Tibial artery (tissue), 4 donors: ENCODE measurements around the gene MYL9.

Experiments
- DNase-seq, 2 donors: peaks; one replicate each; pipeline ENCODE4 v3.0.0-alpha.2; 2019
- H3K27ac ChIP-seq, 2 donors: fragments of 200-600 bp; sonication (generic) in 1 of 2; 1 replicate in 1 of 2; 2 replicates in 1 of 2; pipeline ENCODE4 v1.5.1; 2018 to 2019; ENCODE audit warnings: mild to moderate bottlenecking in 1 of 2
- H3K27me3 ChIP-seq, 2 donors: fragments of 200-600 bp; sonication (generic) in 1 of 2; one replicate each; pipeline versions ENCODE4 v1.5.1 to v1.6.0; 2016 to 2019
- H3K36me3 ChIP-seq, 3 donors: fragments of 200-600 bp; sonication (generic) in 2 of 3; one replicate each; pipeline ENCODE4 v1.5.1; 2016 to 2019; ENCODE audit warnings: mild to moderate bottlenecking in 2 of 3
- H3K4me1 ChIP-seq, 4 donors: fragments of 200-600 bp; sonication (generic) in 2 of 4; 1 replicate in 3 of 4; 2 replicates in 1 of 4; pipeline ENCODE4 v1.5.1; 2016 to 2019
- H3K4me3 ChIP-seq, 2 donors: fragments of 200-600 bp; sonication (generic) in 1 of 2; 1 replicate in 1 of 2; 2 replicates in 1 of 2; pipeline ENCODE4 v1.5.1; 2018 to 2019; ENCODE audit warnings: mild to moderate bottlenecking in 2 of 2
- H3K9me3 ChIP-seq, 3 donors: fragments of 200-600 bp; sonication (generic) in 1 of 3; one replicate each; pipeline ENCODE4 v1.5.1; 2016 to 2019
- intact Hi-C: fragments of 100-400 bp; cut with DNase I; formaldehyde crosslinking; loops from one replicate; pipeline ENCODE4 v1.15.0; 2023; ENCODE audit warnings: low total_unique reads
- TF ChIP-seq, protein P1 (sequence below), 2 experiments: fragments of 200-600 bp in 1 of 2; fragments of 450-650 bp in 1 of 2; IDR thresholded peaks; one replicate each; pipeline ENCODE4 v1.5.1; 2017 to 2019; ENCODE audit warnings: antibody characterized with exemption in 2 of 2, mild to moderate bottlenecking in 1 of 2, moderate library complexity in 1 of 2

Gene MYL9

DNA sequence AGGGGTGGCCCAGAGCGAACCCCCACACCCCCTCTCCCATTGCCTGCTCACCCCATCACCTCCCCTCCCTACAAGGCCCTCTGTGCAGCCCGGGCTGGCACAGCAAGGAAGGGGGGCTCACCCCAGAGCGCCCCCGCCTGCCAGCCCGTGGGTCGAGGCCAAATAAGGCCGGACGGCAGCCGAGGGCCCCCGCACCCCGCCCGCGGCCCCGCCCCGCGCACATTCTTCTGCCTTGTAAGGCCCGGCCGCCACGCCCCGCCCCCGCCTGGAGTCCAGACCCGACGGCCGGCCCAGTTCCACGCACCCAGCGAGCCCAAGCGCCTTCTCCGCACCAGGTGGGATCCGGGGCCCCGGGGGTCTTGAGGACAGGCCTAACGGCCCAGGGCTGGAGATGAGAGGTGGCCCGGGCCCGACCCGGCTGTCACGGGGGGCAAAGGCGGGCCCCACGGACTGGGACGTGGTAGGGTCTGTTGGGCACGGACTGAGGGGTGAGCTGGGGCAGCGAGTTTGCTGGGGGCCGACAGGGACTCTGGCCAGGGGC, at the start of gene MYL9:
Gene MYL9 (plus strand): TSS at position 293 of the 541 bp plus-strand sequence. CDS start 3,366 bp downstream, outside the sequence.
- TF ChIP-seq, protein P1, sequence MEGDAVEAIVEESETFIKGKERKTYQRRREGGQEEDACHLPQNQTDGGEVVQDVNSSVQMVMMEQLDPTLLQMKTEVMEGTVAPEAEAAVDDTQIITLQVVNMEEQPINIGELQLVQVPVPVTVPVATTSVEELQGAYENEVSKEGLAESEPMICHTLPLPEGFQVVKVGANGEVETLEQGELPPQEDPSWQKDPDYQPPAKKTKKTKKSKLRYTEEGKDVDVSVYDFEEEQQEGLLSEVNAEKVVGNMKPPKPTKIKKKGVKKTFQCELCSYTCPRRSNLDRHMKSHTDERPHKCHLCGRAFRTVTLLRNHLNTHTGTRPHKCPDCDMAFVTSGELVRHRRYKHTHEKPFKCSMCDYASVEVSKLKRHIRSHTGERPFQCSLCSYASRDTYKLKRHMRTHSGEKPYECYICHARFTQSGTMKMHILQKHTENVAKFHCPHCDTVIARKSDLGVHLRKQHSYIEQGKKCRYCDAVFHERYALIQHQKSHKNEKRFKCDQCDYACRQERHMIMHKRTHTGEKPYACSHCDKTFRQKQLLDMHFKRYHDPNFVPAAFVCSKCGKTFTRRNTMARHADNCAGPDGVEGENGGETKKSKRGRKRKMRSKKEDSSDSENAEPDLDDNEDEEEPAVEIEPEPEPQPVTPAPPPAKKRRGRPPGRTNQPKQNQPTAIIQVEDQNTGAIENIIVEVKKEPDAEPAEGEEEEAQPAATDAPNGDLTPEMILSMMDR (IDR thresholded peaks at IDR 0.05), result no peak
- intact Hi-C loops, result no loop called here
- H3K4me3 ChIP-seq, result peak within 1 kb of the TSS; percentile 85 to 99
- H3K27me3 ChIP-seq, result no peaks in the 10 kb centered on the region
- peaks cover 0 to 74% (median 47%) of the 10 kb centered on the region in 4 donors for H3K4me1 ChIP-seq
- peaks cover 21 to 24% (median 23%) of the 10 kb centered on the region in 3 donors for H3K36me3 ChIP-seq
- peak within 1 kb of the TSS; percentile 97 to 99 for H3K27ac ChIP-seq
- peak; percentile 96 to 98 for DNase-seq
- H3K9me3 ChIP-seq, result no peaks in the 10 kb centered on the region

DNA sequence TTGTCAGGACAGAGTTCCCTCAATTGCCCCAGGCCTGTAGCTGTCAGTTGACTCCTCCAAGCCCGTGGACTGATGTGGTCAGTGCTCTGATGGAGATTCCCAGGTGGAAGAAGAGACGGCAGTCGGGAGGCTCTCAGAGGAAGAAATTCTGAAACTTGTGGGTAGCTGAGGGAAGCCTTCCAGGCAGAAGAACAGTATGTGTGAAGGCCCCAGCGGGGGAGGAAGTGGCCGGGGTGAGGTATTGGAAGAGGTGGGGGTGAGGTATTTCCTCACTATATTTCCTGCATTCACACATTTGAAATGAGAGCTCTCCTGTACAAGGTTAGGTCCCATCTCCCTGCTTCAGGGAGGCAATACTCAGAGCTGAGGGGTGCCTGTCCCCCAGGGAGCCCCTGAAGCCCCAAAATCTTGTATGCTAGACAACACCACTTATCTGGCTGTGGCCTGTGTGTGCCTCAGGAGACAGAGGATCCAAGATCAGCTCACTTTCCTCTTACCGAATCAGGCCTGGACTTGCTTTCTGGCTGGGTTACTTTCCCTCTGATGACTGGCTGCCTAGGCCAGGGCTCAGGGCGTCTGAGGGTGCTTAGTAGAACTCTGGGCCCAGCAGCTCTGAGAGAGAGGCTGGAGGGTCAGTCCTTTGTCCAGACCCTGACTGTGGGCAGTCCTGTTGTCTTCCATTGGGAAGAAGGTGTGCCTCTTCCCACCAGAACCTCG, 49.3 kb upstream of the MYL9 start:
- TF ChIP-seq, protein P1 (IDR thresholded peaks at IDR 0.05), result no peak
- Histone ChIP-seq H3K9me3 (no peaks in the 10 kb centered on the region), H3K27me3 (no peaks in the 10 kb centered on the region), H3K4me1 (peaks cover 5 to 91% (median 60%) of the 10 kb centered on the region in 4 donors), H3K27ac (peak overlapping the region; percentile 75 to 83), H3K36me3 (peaks cover 5 to 12% (median 9%) of the 10 kb centered on the region in 3 donors), H3K4me3 (no peak overlapping the region)
- intact Hi-C loops, result no loop called here
- no peak for DNase-seq

GRCh38 chr20:36493051-36493800, 48.1 kb upstream of the MYL9 start:
- peak overlapping the region; percentile 75 to 83 for H3K27ac ChIP-seq
- DNase-seq, result no peak
- H3K9me3 ChIP-seq, result no peaks in the 10 kb centered on the region
- H3K27me3 ChIP-seq, result no peaks in the 10 kb centered on the region
- TF ChIP-seq, protein P1 (IDR thresholded peaks at IDR 0.05), result peak in 1 of 2 experiments; percentile 24
- peaks cover 15 to 23% (median 21%) of the 10 kb centered on the region in 3 donors for H3K36me3 ChIP-seq
- no peak overlapping the region for H3K4me3 ChIP-seq
- intact Hi-C loops, result no loop called here
- peaks cover 5 to 91% (median 54%) of the 10 kb centered on the region in 4 donors for H3K4me1 ChIP-seq

DNA sequence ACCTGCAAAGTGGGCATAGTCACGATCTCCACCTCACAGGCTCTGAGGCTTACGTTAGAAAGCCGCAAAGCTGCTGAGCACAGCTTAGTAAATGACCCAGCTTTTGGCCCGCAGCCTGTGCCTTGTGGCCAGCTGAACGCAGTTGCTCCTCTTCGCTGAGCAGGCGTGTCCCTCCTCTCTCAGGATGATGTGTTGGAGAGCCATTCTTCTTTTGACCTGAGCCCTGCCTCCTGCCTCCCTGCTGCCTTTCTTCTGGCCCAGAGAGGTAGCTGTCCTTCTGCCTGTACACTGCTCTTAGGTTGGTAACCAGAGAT, 47.6 kb upstream of the MYL9 start:
- H3K4me3 ChIP-seq, result no peak overlapping the region
- intact Hi-C loops, result no loop called here
- H3K27me3 ChIP-seq, result no peaks in the 10 kb centered on the region
- peaks cover 17 to 29% (median 26%) of the 10 kb centered on the region in 3 donors for H3K36me3 ChIP-seq
- TF ChIP-seq, protein P1 (IDR thresholded peaks at IDR 0.05), result no peak
- peak; percentile 75 to 86 for DNase-seq
- peaks cover 5 to 91% (median 53%) of the 10 kb centered on the region in 4 donors for H3K4me1 ChIP-seq
- no peaks in the 10 kb centered on the region for H3K9me3 ChIP-seq
- peak overlapping the region; percentile 75 to 83 for H3K27ac ChIP-seq

DNA sequence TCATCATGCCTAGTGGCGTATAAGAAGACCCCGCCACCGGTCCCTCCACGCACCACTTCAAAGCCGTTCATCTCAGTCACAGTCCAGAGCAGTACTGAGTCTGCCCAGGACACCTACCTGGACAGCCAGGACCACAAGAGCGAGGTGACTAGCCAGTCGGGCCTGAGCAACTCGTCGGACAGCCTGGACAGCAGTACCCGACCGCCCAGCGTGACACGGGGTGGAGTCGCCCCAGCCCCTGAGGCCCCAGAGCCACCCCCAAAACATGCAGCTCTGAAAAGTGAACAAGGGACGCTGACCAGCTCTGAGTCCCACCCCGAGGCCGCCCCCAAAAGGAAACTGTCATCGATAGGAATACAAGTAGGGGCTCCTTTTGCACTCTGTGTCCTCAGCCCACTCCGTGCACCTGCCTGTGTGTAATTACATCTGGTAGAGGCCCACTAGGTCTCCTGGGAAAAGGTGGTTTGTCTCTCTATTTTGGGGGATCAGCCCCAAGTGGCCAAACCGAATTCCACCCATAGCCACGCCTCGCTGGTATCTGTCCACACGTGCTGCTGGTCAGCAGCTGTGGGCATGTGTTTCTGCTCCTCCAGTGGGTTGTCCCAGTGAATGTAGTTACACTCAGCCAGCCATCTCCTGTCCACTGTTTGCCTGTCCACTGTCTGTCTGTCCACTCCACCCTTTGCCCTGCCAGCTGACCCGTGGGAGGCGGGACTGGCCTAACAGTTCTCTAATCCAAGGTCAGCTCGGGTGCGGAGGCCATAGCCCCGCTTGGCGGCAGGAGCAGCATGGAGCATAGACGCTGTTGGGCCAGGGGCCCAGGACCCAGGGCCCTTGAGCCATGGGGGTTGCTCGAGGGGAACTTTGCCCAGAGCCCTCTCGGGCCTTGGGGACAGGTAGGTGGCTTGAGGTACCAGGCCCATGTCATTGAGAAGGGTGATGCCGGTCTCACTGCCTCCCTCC, 44.3 kb upstream of the MYL9 start:
- TF ChIP-seq, protein P1 (IDR thresholded peaks at IDR 0.05), result no peak
- intact Hi-C loops, result no loop called here
- DNase-seq, result no peak
- Histone ChIP-seq H3K27ac (peak overlapping the region; percentile 45 to 83), H3K36me3 (peaks cover 35 to 61% (median 58%) of the 10 kb centered on the region in 3 donors), H3K4me3 (no peak overlapping the region), H3K4me1 (peaks cover 5 to 69% (median 38%) of the 10 kb centered on the region in 4 donors), H3K9me3 (no peaks in the 10 kb centered on the region), H3K27me3 (no peaks in the 10 kb centered on the region)
